Ovary (tissue), 9 donors: ENCODE results near the gene PMS2. TPM values are rescaled to one million over a fixed set of nuclear protein-coding genes. Genes with fewer than 3 reads are reported as not detected.
"Not testable (repeated sequence)": the region's sequence is repeated elsewhere in the genome, so short reads cannot be mapped to it uniquely, and the experiment has no call there.

Experiments
- DNase-seq, 5 donors: peaks; one replicate each; pipeline ENCODE4 v3.0.0-alpha.2; 2019 to 2020
- H3K27ac ChIP-seq, 2 donors: fragments of 200-600 bp; one replicate each; pipeline versions ENCODE4 v1.5.1 to v1.8.0; 2019 to 2022
- H3K27me3 ChIP-seq: fragments of 200-600 bp; one replicate; pipeline ENCODE4 v1.8.0; 2022
- H3K36me3 ChIP-seq: fragments of 200-600 bp; sonication (generic); one replicate; pipeline ENCODE4 v1.5.1; 2019
- H3K4me1 ChIP-seq: one replicate; pipeline ENCODE4 v1.8.1; 2013; ENCODE audit warnings: mild to moderate bottlenecking, moderate library complexity; ENCODE audit not compliant: insufficient read depth
- H3K4me3 ChIP-seq: fragments of 200-600 bp; sonication (generic); one replicate; pipeline ENCODE4 v1.5.1; 2017
- H3K9me3 ChIP-seq, 2 donors: fragments of 200-600 bp in 1 of 2; sonication (generic) in 1 of 2; one replicate each; pipeline versions ENCODE4 v1.5.1 to v1.8.1; 2013 to 2019; ENCODE audit warnings: mild to moderate bottlenecking in 1 of 2, moderate library complexity in 1 of 2
- EP300 ChIP-seq: sonication (generic); formaldehyde crosslinking; IDR thresholded peaks from one replicate; pipeline ENCODE4 v1.6.1; 2017; ENCODE audit warnings: antibody characterized with exemption
- POLR2A ChIP-seq: fragments of 450-650 bp; IDR thresholded peaks from one replicate; pipeline ENCODE4 v1.6.1; 2017; ENCODE audit warnings: antibody characterized with exemption, mild to moderate bottlenecking, moderate library complexity
- WGBS, 3 donors: extraction: QIAGEN DNeasy Blood & Tissue Kit in 1 of 3; methylation state at CpG; one replicate each; pipeline versions ENCODE4 v1.1.5 to v1.1.7; 2013 to 2017; 5-methylcytosine and 5-hydroxymethylcytosine counted together
- intact Hi-C, 4 donors: fragments of 100-400 bp; cut with DNase I; formaldehyde crosslinking; loops; one replicate each; pipeline versions ENCODE4 v1.11.0 to v1.15.1; 2022 to 2023
- polyA plus RNA-seq, 2 donors: library from polyadenylated mRNA; stranded (reverse); fragments of 200-250 nt in 1 of 2; fragments of 350-450 nt in 1 of 2; fragmentation: Illumina TruSeq in 1 of 2; extraction: RNeasy Lipid Tissue Mini Kit (QIAGEN cat#74804) in 1 of 2; gene quantifications; one replicate each; pipeline ENCODE4 v1.2.3, GENCODE V29; 2013 to 2014
- total RNA-seq, 7 donors: library from RNA; depleted of rRNA in 2 of 7; stranded (reverse); fragments of >200 nt in 2 of 7; fragmentation: NEBNext Ultra II Directional in 3 of 7; extraction: Animal tissue kit (Norgen Biotek cat#: 25700) in 3 of 7; gene quantifications; one replicate each; pipeline versions ENCODE4 v1.1.0 to v1.2.4, GENCODE V29; 2016 to 2023
- TF ChIP-seq, protein P1 (sequence below), 3 donors: fragments of 450-650 bp in 2 of 3; fragments of 200-600 bp in 1 of 3; IDR thresholded peaks; one replicate each; pipeline versions ENCODE4 v1.5.1 to v1.8.0; 2016 to 2022; ENCODE audit warnings: antibody characterized with exemption in 3 of 3, mild to moderate bottlenecking in 1 of 3
- donor health status: DM: no; HTN: no; CAD: no; lungs with moderate emphysema.
- donor health status: DM: no; HTN: no; CAD: no.
- donor health status: Bipolar disorder and iron deficiency.
- donor health status: DM: yes; HTN: yes; CAD: no.
- donor health status: DM: no; HTN: no; CAD: no.
- donor health status: DM: yes; HTN: yes; CAD: no.

PMS2 gene
- total and polyA plus RNA-seq, 9 donors: 5.2 to 15.9 (median 9.0) TPM

DNA sequence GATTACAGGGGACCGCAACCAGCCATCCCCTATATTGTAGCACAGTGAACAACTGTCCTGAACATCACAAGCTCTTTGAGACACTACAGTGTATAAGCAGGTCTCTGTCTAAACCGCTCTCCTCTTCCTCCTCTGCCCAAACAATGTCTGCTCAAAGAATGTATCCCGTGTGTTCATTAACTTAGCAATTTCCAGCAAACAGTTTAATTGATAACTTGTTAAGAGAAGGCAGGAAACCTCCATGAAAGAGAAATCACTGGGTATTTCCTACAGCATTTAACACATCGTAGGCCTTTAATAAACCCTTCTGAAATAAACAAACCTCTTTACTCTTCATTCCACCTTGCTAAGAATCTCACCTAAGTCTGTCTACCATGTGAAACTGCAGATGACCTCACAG, 1.5 kb downstream of the PMS2 start:
- Histone ChIP-seq H3K36me3 (no peaks in the 10 kb centered on the region), H3K27ac (no peak overlapping the region), H3K4me1 (peaks cover 3% of the 10 kb centered on the region), H3K4me3 (no peak overlapping the region), H3K27me3 (no peaks in the 10 kb centered on the region), H3K9me3 (no peaks in the 10 kb centered on the region)
- TF ChIP-seq, protein P1, sequence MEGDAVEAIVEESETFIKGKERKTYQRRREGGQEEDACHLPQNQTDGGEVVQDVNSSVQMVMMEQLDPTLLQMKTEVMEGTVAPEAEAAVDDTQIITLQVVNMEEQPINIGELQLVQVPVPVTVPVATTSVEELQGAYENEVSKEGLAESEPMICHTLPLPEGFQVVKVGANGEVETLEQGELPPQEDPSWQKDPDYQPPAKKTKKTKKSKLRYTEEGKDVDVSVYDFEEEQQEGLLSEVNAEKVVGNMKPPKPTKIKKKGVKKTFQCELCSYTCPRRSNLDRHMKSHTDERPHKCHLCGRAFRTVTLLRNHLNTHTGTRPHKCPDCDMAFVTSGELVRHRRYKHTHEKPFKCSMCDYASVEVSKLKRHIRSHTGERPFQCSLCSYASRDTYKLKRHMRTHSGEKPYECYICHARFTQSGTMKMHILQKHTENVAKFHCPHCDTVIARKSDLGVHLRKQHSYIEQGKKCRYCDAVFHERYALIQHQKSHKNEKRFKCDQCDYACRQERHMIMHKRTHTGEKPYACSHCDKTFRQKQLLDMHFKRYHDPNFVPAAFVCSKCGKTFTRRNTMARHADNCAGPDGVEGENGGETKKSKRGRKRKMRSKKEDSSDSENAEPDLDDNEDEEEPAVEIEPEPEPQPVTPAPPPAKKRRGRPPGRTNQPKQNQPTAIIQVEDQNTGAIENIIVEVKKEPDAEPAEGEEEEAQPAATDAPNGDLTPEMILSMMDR (IDR thresholded peaks at IDR 0.05): no peak
- TF ChIP-seq EP300 (no peak), POLR2A (no peak)
- DNase-seq: no peak
- WGBS, 3 donors: 73 to 89% (median 81%) methylated on average over 4 of the region's 4 CpGs
- intact Hi-C loops: loop anchor here in 1 of 4 donors (10.0 kb wide), 1 partner anchor 317 kb away; no protein-coding TSS in a partner anchor

DNA sequence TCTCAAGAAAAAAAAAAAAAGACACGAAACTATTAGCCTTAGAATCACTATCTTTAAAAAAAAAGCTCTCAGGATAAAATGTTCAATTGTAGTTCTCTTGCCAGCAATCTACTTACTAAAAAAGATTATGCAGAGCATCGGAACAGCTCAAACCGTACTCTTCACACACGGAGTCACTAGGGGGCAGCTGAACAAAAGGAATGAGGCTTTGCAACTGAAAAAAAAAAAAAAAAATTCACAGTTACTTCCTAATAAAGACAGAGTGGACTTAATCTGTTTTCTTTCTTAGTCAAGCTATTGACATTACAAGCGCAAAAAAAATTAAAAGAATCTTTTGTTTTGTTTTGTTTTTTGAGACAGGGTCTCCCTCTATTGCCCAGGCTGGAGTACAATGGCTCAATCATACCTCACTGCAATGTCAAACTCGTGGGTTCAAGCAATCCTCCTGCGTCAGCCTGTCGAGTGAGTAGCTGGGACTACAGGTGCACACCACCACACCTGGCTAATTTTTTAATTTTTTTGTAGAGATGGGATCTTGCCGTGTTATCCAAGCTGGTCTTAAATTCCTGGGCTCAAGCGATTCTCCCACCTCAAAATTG, 11.5 kb downstream of the PMS2 start:
- Histone ChIP-seq H3K36me3 (no peaks in the 10 kb centered on the region), H3K4me1 (no peaks in the 10 kb centered on the region), H3K27ac (no peak overlapping the region), H3K27me3 (no peaks in the 10 kb centered on the region), H3K4me3 (no peak overlapping the region), H3K9me3 (no peaks in the 10 kb centered on the region)
- no peak for TF ChIP-seq EP300
- TF ChIP-seq, protein P1 (IDR thresholded peaks at IDR 0.05): peak; percentile 41 to 46 (median 42)
- peak in 4 of 5 donors; percentile 42 to 64 (median 52) for DNase-seq
- 40 to 45% (median 45%) methylated on average over 10 of the region's 10 CpGs for WGBS, 3 donors
- intact Hi-C loops: loop anchor here in 2 of 4 donors (10.0 kb wide), 2 partner anchors 327 to 337 kb away; no protein-coding TSS in a partner anchor

DNA sequence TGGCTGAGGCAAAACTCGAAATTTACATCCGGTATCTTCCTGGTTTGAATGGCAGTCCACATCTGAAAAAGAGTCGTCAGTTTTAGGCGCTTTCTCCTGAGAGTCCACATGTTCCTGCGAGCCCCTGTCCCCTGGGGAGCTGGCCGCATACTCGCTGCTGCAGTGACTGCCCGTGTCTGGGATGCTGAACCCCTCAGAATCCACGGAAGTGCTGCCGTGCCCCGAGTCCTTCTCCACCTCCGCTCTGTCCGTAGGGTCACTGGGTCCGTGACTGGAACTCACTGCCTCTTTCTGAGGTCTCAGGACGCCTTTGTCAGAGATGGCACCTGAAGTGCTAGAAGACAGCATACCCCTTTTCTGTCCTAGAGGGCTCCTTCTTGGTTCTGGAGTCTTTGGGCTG, 21.8 kb downstream of the PMS2 start:
- DNase-seq, H3K27ac ChIP-seq, intact Hi-C loops, H3K9me3 ChIP-seq, H3K4me3 ChIP-seq, H3K4me1 ChIP-seq, H3K36me3 ChIP-seq, H3K27me3 ChIP-seq: not testable (repeated sequence)
- 85 to 93% (median 91%) methylated on average over 15 of the region's 15 CpGs for WGBS, 3 donors

DNA sequence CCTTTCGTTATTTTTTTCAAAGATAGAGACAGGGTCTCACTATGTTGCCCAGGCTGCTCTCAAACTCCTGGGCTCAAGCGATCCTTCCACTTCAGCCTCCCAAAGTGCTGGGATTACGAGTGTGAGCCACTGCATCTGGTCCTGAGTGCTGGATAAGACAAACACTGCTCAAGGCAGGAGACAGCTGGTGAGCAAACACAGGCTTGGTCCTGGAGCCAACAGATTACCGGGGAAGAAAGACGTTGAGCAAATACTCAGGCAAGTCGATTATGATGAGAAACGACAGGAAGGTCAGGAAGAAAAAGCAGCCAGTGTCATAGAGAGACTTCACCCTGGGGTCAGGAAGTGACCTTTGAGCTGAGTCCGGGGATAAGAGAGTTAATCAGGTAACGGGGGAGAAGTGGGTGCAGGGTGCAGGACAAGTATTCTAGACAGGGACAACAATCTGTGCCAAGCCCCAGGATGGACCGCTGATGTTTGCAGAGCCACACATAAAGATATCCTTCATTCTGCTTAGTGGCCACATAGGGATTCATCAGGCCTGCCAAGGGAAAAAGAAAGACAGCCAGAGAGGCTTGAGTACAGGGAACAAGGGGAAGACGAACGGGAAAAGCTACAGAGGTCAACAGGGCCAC, 29.1 kb downstream of the PMS2 start:
- DNase-seq, H3K9me3 ChIP-seq, H3K27ac ChIP-seq, H3K4me1 ChIP-seq, H3K36me3 ChIP-seq, intact Hi-C loops, H3K27me3 ChIP-seq, H3K4me3 ChIP-seq: not testable (repeated sequence)
- WGBS, 3 donors: 64 to 90% (median 75%) methylated on average over 1 to 2 of the region's 12 CpGs

DNA sequence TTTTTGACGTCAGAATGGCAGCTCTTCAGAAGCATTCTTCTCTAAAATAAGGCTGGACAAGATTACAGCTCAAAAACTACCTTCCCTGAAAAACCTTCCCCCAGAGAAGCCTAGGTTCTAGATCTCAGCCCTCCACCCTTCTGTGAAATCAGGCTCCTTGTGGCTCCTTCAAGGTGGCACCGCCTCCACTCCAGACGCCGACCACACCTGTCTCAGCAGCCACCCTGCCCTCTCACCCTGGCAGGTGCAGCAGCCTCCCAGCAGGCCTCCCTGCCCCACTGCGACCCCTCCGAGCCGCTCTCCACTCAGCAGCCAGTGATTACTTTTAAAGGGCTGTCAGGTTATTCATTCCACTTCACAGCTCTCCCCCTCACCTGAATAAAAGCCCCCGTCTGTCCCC, 35.3 kb downstream of the PMS2 start:
- no CpG with 5 or more reads among the region's 8 CpGs for WGBS, 3 donors
- intact Hi-C loops: not testable (repeated sequence)

DNA sequence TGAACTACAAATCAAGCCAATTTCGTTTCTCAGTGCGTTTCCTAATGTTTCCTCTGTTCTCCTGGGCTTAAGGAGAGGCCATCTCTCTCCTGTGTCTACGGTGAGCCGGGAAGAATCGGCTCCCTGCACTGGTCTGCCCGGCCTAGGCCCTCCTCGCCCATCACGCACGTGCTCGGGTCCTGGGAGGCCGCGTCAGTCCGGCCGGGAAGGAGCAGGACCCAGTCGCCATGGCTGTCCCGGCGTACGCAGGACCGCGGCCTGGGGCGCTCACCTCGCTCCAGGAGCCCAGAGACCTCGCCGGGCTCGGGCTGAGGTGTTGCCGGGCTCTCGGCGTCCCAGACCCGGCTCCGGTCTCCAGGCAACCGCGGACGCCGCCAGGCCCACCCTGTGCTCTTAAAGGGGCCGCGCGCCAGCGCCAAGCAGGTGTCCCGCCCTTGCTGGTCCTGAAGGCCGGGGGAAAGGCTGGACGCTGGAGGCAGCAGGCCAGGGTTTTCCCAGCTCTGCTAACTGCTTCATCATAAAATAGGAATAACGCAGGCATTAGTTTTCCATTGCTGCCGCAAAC, 38.4 kb downstream of the PMS2 start, which contains the start of gene RSPH10B:
RSPH10B (minus strand) TSS at position 343 of the 565 bp plus-strand sequence. CDS start 3,573 bp downstream, outside the sequence.
- H3K27ac ChIP-seq, H3K36me3 ChIP-seq, H3K9me3 ChIP-seq, H3K27me3 ChIP-seq, H3K4me3 ChIP-seq, H3K4me1 ChIP-seq, DNase-seq, intact Hi-C loops: not testable (repeated sequence)
- WGBS, 3 donors: 1% methylated on average over 18 of the region's 43 CpGs; no CpG with 5 or more reads in 2 of the 3 donors

More for the DNA sequence above, 35.3 kb downstream of the PMS2 start:
- H3K4me3 ChIP-seq, H3K27me3 ChIP-seq, H3K27ac ChIP-seq, H3K4me1 ChIP-seq, DNase-seq, H3K36me3 ChIP-seq, H3K9me3 ChIP-seq: not testable (repeated sequence)

DNA sequence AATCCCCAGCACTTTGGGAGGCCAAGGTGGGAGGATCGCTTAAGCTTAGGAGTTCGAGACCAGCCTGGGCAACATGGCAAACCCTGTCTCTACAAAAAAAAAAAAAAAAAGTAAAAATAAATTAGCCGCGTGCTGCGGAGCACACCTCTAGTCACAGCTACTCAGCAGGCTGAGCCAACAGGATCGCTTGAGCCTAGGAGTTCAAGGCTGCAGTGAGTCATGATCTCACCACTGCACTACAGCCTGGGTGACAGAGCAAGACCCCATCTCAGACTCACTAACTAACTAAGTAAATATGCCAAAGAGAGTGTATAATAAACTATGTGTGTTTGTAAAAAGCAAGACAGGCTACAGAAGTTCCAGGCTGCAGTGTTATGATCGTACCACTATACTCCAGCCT, 45.0 kb downstream of the PMS2 start:
- H3K27ac ChIP-seq, H3K9me3 ChIP-seq, DNase-seq, H3K36me3 ChIP-seq, H3K4me3 ChIP-seq, H3K27me3 ChIP-seq, H3K4me1 ChIP-seq, intact Hi-C loops: not testable (repeated sequence)
- 75 to 90% (median 78%) methylated on average over 4 of the region's 7 CpGs for WGBS, 3 donors

DNA sequence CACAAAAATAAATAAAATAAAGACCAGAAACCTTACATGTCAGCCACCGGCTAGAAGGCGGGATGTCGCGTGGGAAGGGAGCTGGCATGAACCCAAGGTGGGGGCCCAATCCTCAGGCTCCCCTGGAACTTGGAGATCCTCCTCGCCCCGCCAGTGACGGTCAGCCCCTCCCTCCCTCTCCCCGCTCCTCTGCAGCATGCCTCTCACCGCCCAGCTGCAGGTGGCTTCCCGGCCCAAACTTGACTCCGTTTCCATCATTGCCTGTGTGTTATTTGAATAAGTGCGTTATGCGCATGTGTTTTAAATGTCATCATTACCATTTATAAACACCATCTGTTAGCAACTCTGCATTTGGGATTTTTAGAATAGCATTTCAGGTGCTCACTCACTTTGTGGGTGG, 45.6 kb downstream of the PMS2 start:
- H3K36me3 ChIP-seq, H3K27me3 ChIP-seq, H3K27ac ChIP-seq, intact Hi-C loops, DNase-seq, H3K4me3 ChIP-seq, H3K9me3 ChIP-seq, H3K4me1 ChIP-seq: not testable (repeated sequence)
- 22 to 39% methylated on average over 5 to 9 of the region's 13 CpGs; no CpG with 5 or more reads in 1 of the 3 donors for WGBS, 3 donors

DNA sequence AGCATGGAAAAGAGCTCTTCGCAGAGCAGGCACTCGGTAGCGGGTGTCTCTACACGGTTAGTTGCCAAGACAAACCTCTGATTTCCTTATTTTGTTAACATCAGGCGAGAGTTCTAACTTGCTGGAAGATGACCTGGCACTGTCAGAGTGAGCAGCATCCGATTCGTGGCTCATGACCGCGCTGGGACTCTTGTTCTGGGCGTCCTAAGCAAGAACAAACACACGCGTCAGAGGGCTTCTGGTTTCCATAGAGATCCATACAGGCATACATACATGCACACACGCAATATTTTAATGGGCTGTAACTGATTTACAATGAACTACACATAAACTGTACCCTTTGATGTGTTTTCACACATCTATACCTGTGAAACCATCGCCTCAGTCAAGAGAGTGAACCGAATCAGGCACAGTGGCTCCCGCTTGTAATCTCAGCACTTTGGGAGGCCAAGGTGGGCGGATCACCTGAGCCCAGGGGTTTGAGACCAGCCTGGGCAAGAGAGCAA, 73.9 kb downstream of the PMS2 start:
- H3K9me3 ChIP-seq, intact Hi-C loops, H3K27me3 ChIP-seq, H3K27ac ChIP-seq, H3K36me3 ChIP-seq, H3K4me3 ChIP-seq, H3K4me1 ChIP-seq, DNase-seq: not testable (repeated sequence)
- no CpG with 5 or more reads among the region's 17 CpGs for WGBS, 3 donors
